ENCODE measurements around the gene AFTPH. TPM values are rescaled to one million over a fixed set of nuclear protein-coding genes. Genes with fewer than 3 reads are reported as not detected.
A peak's percentile ranks its signal among the peaks of the same experiment; 100 is the strongest.

The AFTPH gene
- total RNA-seq, 1 donor from 2014 or later, result 22.2 TPM

DNA sequence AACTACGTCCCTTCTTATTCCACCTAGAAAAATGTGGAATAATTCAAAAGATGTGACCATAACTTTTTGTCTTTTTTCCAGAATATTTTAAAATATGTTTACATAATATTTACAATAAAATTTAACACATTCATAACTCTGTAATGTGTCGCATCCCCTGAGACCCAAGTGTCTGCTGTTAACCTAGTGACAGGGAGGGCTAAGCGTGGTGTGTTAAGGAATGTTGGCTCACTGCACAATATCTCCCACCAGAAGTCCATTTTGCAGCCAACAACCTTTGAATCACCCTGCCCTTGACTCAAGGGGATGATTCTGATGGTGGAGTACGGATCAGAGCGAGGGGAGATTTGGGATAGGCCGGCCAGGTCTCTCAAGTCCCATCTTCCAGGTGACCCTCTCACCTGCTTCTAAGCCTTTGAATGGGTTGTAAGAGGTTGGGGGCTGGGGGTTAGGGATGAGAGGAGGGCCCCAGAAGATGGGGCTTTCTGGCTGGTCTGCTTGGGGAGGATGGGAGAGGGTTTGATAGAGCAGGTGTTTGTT is 86.3 kb downstream of the AFTPH start:
- Mint-ChIP-seq H3K9me3 (peaks cover 4% of the 10 kb centered on the region), H3K4me3 (no peak overlapping the region), H3K36me3 (no peaks in the 10 kb centered on the region), H3K4me1 (peaks cover 33% of the 10 kb centered on the region), H3K27me3 (ENCODE audit: low read depth) (no peaks in the 10 kb centered on the region), H3K27ac (no peak overlapping the region)
- no peak for DNase-seq (ENCODE audit: low spot score in 2 of 2, unreplicated experiment in 2 of 2)
- no peak for TF ChIP-seq CTCF (IDR thresholded peaks at IDR 0.05; ENCODE audit: unreplicated experiment)

DNA sequence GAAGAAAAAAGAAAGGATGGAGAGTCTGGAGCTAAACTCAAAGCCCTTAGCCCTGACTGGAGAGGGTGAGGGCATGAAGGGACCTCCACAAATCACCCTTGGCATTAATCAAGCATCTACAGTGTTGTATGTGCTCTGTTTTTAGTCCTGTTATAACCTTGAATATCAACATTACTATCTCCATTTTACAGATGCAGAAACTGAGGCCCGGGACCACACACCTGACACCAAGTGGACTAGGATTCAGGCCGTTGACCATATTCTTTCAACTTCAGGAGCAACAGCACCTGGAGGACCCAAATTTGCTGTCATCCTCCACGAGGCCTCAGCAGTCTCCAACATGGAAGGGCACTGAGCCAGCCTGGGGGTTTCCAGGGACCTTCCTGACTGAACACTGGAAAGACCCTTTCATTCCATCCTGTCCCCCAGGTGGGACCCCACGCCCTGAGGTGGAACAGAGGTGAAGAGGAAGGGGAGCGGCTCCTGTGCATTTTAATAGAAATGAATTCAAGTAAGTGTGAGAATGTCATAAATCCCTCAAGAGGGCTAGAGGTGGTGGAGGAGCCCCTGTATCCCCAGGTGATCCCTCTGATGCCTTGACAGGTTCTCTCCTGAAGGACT is 88.6 kb downstream of the AFTPH start:
- Mint-ChIP-seq H3K4me1 (peaks cover 20% of the 10 kb centered on the region), H3K36me3 (no peaks in the 10 kb centered on the region), H3K4me3 (no peak overlapping the region), H3K9me3 (peaks cover 4% of the 10 kb centered on the region), H3K27ac (no peak overlapping the region), H3K27me3 (ENCODE audit: low read depth) (no peaks in the 10 kb centered on the region)
- DNase-seq (ENCODE audit: low spot score in 2 of 2, unreplicated experiment in 2 of 2), result peak in 1 of 2 experiments; percentile 19
- no peak for TF ChIP-seq CTCF (IDR thresholded peaks at IDR 0.05; ENCODE audit: unreplicated experiment)

DNA sequence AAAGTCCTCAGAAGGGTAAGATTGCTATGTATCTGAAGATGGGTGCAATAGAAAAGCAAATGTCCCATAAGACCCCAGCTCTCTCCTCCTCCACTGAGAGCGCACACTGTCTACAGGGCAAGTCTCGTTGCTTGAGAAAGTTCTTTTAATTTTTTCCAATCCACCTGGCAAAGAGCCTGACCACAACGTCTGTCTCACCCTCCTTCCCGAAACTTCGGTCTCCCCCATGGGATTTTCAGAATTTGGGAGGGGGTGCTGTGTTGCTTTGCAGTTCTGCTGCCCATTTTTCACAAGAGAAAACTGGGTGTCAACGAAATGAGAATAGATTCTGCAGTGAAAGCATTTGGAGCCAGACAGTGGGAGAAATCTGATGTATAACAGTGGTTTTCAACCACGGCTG is 89.1 kb downstream of the AFTPH start:
- Mint-ChIP-seq H3K27ac (peak overlapping the region; percentile 66), H3K4me1 (peaks cover 20% of the 10 kb centered on the region), H3K36me3 (no peaks in the 10 kb centered on the region), H3K27me3 (ENCODE audit: low read depth) (no peaks in the 10 kb centered on the region), H3K9me3 (peaks cover 4% of the 10 kb centered on the region), H3K4me3 (no peak overlapping the region)
- peak in 1 of 2 experiments; percentile 14 for DNase-seq (ENCODE audit: low spot score in 2 of 2, unreplicated experiment in 2 of 2)
- TF ChIP-seq CTCF (IDR thresholded peaks at IDR 0.05; ENCODE audit: unreplicated experiment), result no peak

- DNase-seq (ENCODE audit: low spot score in 2 of 2, unreplicated experiment in 2 of 2), result no peak
- H3K4me1 Mint-ChIP-seq, result peaks cover 14% of the 10 kb centered on the region
- H3K27me3 Mint-ChIP-seq (ENCODE audit: low read depth), result no peaks in the 10 kb centered on the region
- H3K4me3 Mint-ChIP-seq, result no peak overlapping the region
- H3K27ac Mint-ChIP-seq, result no peak overlapping the region
- H3K36me3 Mint-ChIP-seq, result no peaks in the 10 kb centered on the region
- peaks cover 4% of the 10 kb centered on the region for H3K9me3 Mint-ChIP-seq
- TF ChIP-seq CTCF (IDR thresholded peaks at IDR 0.05; ENCODE audit: unreplicated experiment), result no peak
Measured at GRCh38 chr2:64615192-64615763, 91.2 kb downstream of the AFTPH start.

DNA sequence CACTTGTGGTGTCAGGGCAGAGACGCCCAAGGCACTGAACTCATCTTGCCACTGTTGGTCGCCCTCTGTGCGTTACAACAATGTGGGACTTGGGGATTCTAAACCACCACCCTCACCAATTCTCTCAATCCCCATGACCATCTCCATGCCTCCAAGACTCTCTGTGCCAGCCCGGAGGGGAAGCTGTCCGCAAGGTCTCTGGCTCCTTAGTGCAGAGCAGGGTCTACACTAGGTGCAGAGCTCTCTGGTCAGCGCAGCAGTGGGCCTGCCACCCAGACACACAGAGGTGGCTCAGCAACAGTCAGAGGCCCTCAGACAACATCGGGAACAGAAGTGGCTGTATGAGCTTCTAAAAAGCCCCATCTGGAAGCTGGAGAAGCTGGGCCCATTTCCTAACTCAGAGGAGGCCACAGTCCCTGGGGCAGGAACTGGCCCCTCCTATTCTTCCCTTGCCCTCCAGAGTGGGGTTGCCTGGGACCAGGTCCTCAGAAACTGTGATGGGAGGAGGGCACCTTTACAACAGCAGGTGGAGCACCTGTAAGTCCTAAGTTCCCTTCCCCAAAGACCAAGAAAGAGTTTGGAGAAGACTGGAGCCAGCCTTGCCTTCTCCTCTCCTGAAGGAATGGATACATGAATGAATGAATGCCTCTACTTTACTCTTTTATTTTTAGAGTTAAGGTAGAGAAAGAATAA is 91.9 kb downstream of the AFTPH start:
- no peak overlapping the region for H3K27ac Mint-ChIP-seq
- TF ChIP-seq CTCF (IDR thresholded peaks at IDR 0.05; ENCODE audit: unreplicated experiment), result no peak
- peaks cover 14% of the 10 kb centered on the region for H3K4me1 Mint-ChIP-seq
- peaks cover 4% of the 10 kb centered on the region for H3K9me3 Mint-ChIP-seq
- H3K27me3 Mint-ChIP-seq (ENCODE audit: low read depth), result no peaks in the 10 kb centered on the region
- no peaks in the 10 kb centered on the region for H3K36me3 Mint-ChIP-seq
- DNase-seq (ENCODE audit: low spot score in 2 of 2, unreplicated experiment in 2 of 2), result no peak
- H3K4me3 Mint-ChIP-seq, result no peak overlapping the region

Measured in mesothelial cell of epicardium (in vitro differentiated cells).